A673 (cell line): ENCODE measurements around the gene STOX2. TPM values are rescaled to one million over a fixed set of nuclear protein-coding genes. Genes with fewer than 3 reads are reported as not detected.

Experiments used
- BruUV-seq: library from RNA; stranded (reverse); fragments of 400-500 nt; replicated peaks from 2 replicates; lab custom pipeline; 2021; lab: Mats Ljungman, UMichigan
- CTCF ChIA-PET: fragments of 300-600 bp; sonication (Branson Sonifier 250); formaldehyde crosslinking; loops from one replicate; lab custom pipeline; 2022; ENCODE audit warnings: antibody characterized with exemption; lab: Charles Lee
- POLR2A ChIA-PET: fragments of 300-600 bp; sonication (Branson Sonifier 250); formaldehyde crosslinking; loops from one replicate; lab custom pipeline; 2022; ENCODE audit warnings: antibody characterized with exemption; ENCODE audit not compliant: low non-redundant PET; lab: Charles Lee
- DNase-seq: peaks from one replicate; pipeline ENCODE4 v3.0.0-alpha.2; 2015; ENCODE audit warnings: low spot score
- H3K27ac ChIP-seq: fragments of 200-600 bp; sonication (generic); 2 replicates; pipeline ENCODE4 v1.5.1; 2016; ENCODE audit warnings: mixed run types, low read depth, mild to moderate bottlenecking, mixed read lengths, antibody characterized with exemption, low read length; ENCODE audit not compliant: poor library complexity, severe bottlenecking
- H3K27me3 ChIP-seq: fragments of 200-600 bp; sonication (generic); replicated peaks from 2 replicates; pipeline ENCODE4 v1.6.1; 2017; ENCODE audit warnings: mixed run types, low read depth, mild to moderate bottlenecking, mixed read lengths, antibody characterized with exemption, low read length; ENCODE audit not compliant: insufficient read depth, poor library complexity
- H3K36me3 ChIP-seq: fragments of 200-600 bp; sonication (generic); 2 replicates; pipeline ENCODE4 v1.6.1; 2016; ENCODE audit warnings: mixed run types, mild to moderate bottlenecking, mixed read lengths, antibody characterized with exemption, low read length; ENCODE audit not compliant: insufficient read depth, poor library complexity, severe bottlenecking
- H3K4me1 ChIP-seq: fragments of 200-600 bp; sonication (generic); 2 replicates; pipeline ENCODE4 v1.6.1; 2017; ENCODE audit warnings: mixed run types, mild to moderate bottlenecking, mixed read lengths, antibody characterized with exemption, low read length; ENCODE audit not compliant: insufficient read depth, poor library complexity, severe bottlenecking
- H3K4me3 ChIP-seq: fragments of 200-600 bp; sonication (generic); 2 replicates; pipeline ENCODE4 v1.5.1; 2016; ENCODE audit warnings: low read depth, mixed run types, mild to moderate bottlenecking, mixed read lengths, low read length; ENCODE audit not compliant: poor library complexity, severe bottlenecking
- H3K9me3 ChIP-seq: fragments of 200-600 bp; sonication (generic); 2 replicates; pipeline ENCODE4 v1.6.1; 2016; ENCODE audit warnings: mixed run types, low read depth, mild to moderate bottlenecking, mixed read lengths, antibody characterized with exemption, low read length; ENCODE audit not compliant: poor library complexity, severe bottlenecking
- CTCF ChIP-seq: fragments of 300-800, 200-600 bp; sonication (generic); conservative IDR thresholded peaks from 2 replicates; pipeline ENCODE4 v1.5.1; 2017; ENCODE audit warnings: low read depth, mild to moderate bottlenecking, antibody characterized with exemption, low read length, moderate library complexity, mixed read lengths
- EZH2 ChIP-seq: fragments of 200-600 bp; sonication (generic); IDR thresholded peaks from 2 replicates; pipeline ENCODE4 v1.6.1; 2017; ENCODE audit warnings: borderline replicate concordance, low read depth, mild to moderate bottlenecking, mixed read lengths, antibody characterized with exemption, low read length; ENCODE audit not compliant: poor library complexity, severe bottlenecking
- intact Hi-C: fragments of 100-400 bp; cut with micrococcal nuclease; formaldehyde crosslinking; loops from one replicate; pipeline ENCODE4 v1.10.0; 2022; ENCODE audit not compliant: unreplicated experiment
- total RNA-seq: library from RNA; stranded (reverse); gene quantifications from 2 replicates; pipeline ENCODE4 v1.2.3, GENCODE V29; 2021

The STOX2 gene
- total RNA-seq, 1 experiment from 2014 or later, result 2.9 TPM

- CTCF ChIA-PET, result interaction anchor here (0.7 kb wide), 1 partner anchor 1118 kb away, joined by 3 read pairs; no protein-coding TSS in a partner anchor
- DNase-seq, result no peak
- no peaks in the 10 kb centered on the region for H3K36me3 ChIP-seq
- intact Hi-C loops, result loop anchor here (10.0 kb wide), 1 partner anchor 176 kb away; no protein-coding TSS in a partner anchor
- H3K4me1 ChIP-seq, result peaks cover 11% of the 10 kb centered on the region
- H3K27me3 ChIP-seq, result no peaks in the 10 kb centered on the region
- BruUV-seq, result no TSS peak
- TF ChIP-seq CTCF (no peak), EZH2 (no peak)
- H3K4me3 ChIP-seq, result no peak overlapping the region
- POLR2A ChIA-PET, result interaction anchor here (0.6 to 0.7 kb wide), 3 partner anchors 10 to 728 kb away, joined by 3 to 6 read pairs (median 3); no protein-coding TSS in a partner anchor
- H3K27ac ChIP-seq, result peak overlapping the region; percentile 11
- H3K9me3 ChIP-seq, result no peaks in the 10 kb centered on the region
These were observed 83.8 kb downstream of the STOX2 start for GRCh38 chr4:183988874-183989273.

GRCh38 chr4:183989461-183989860, 84.4 kb downstream of the STOX2 start:
- H3K27ac ChIP-seq, result no peak overlapping the region
- ChIA-PET CTCF (no interaction called here), POLR2A (interaction anchor here (0.7 kb wide), 1 partner anchor 727 kb away, joined by 6 read pairs; no protein-coding TSS in a partner anchor)
- H3K4me3 ChIP-seq, result no peak overlapping the region
- no peak for TF ChIP-seq EZH2
- TF ChIP-seq CTCF, result no peak
- H3K27me3 ChIP-seq, result no peaks in the 10 kb centered on the region
- intact Hi-C loops, result loop anchor here (10.0 kb wide), 1 partner anchor 175 kb away; no protein-coding TSS in a partner anchor
- no peaks in the 10 kb centered on the region for H3K36me3 ChIP-seq
- H3K4me1 ChIP-seq, result peaks cover 11% of the 10 kb centered on the region
- no peaks in the 10 kb centered on the region for H3K9me3 ChIP-seq
- no TSS peak for BruUV-seq
- peak; percentile 11 for DNase-seq

- POLR2A ChIA-PET, result no interaction called here
- Histone ChIP-seq H3K9me3 (no peaks in the 10 kb centered on the region), H3K27me3 (no peaks in the 10 kb centered on the region), H3K4me1 (peaks cover 11% of the 10 kb centered on the region), H3K4me3 (no peak overlapping the region), H3K36me3 (no peaks in the 10 kb centered on the region), H3K27ac (no peak overlapping the region)
- intact Hi-C loops, result loop anchor here (10.0 kb wide), 1 partner anchor 175 kb away; no protein-coding TSS in a partner anchor
- no peak for TF ChIP-seq EZH2
- no peak for TF ChIP-seq CTCF
- CTCF ChIA-PET, result no interaction called here
- BruUV-seq, result no TSS peak
- no peak for DNase-seq
These were observed 84.8 kb downstream of the STOX2 start for GRCh38 chr4:183989931-183990330.
